Astrocyte (in vitro differentiated cells and primary cell): ENCODE results near the gene ADGRD1. TPM values are rescaled to one million over a fixed set of nuclear protein-coding genes. Genes with fewer than 3 reads are reported as not detected.

Experiments
- DNase-seq: peaks from one replicate; pipeline ENCODE4 v3.0.0-alpha.2; 2010; ENCODE audit warnings: low read depth
- FAIRE-seq: peaks from 2 replicates; lab custom pipeline; 2011; peaks lifted over from hg19 to GRCh38; lab: Jason Lieb, UNC
- H2AFZ ChIP-seq: 2 replicates; pipeline ENCODE4 v1.6.0; 2012; ENCODE audit warnings: low read depth, low read length, inconsistent platforms
- H3K27ac ChIP-seq: 2 replicates; pipeline ENCODE4 v1.5.1; 2011; ENCODE audit warnings: low read depth, low read length, inconsistent platforms
- H3K27me3 ChIP-seq: 2 replicates; pipeline ENCODE4 v1.6.0; 2011; ENCODE audit warnings: low read length, inconsistent platforms; ENCODE audit not compliant: insufficient read depth
- H3K36me3 ChIP-seq: 2 replicates; pipeline ENCODE4 v1.5.1; 2011; ENCODE audit warnings: low read length, inconsistent platforms; ENCODE audit not compliant: insufficient read depth
- H3K4me1 ChIP-seq: 2 replicates; pipeline ENCODE4 v1.5.1; 2011; ENCODE audit warnings: low read length, inconsistent platforms; ENCODE audit not compliant: insufficient read depth
- H3K4me2 ChIP-seq: 2 replicates; pipeline ENCODE4 v1.6.0; 2012; ENCODE audit warnings: low read length, inconsistent platforms
- H3K4me3 ChIP-seq: 2 replicates; pipeline ENCODE4 v1.5.1; 2011; ENCODE audit warnings: low read depth, mild to moderate bottlenecking, low read length, inconsistent platforms; ENCODE audit not compliant: insufficient read depth
- H3K79me2 ChIP-seq: 2 replicates; pipeline ENCODE4 v1.6.0; 2012; ENCODE audit warnings: mild to moderate bottlenecking, low read length, inconsistent platforms; ENCODE audit not compliant: insufficient read depth
- H3K9ac ChIP-seq: 2 replicates; pipeline ENCODE4 v1.6.0; 2012; ENCODE audit warnings: mild to moderate bottlenecking, low read length, inconsistent platforms
- H3K9me3 ChIP-seq: 2 replicates; pipeline ENCODE4 v1.5.1; 2012; ENCODE audit warnings: low read depth, mild to moderate bottlenecking, low read length, inconsistent platforms; ENCODE audit not compliant: insufficient read depth
- H4K20me1 ChIP-seq: 2 replicates; pipeline ENCODE4 v1.6.0; 2012; ENCODE audit warnings: low read length, inconsistent platforms; ENCODE audit not compliant: insufficient read depth
- H3K27ac Mint-ChIP-seq: one replicate; pipeline ENCODE4 v1.8.0; 2021; ENCODE audit warnings: mild to moderate bottlenecking, mixed read lengths; ENCODE audit not compliant: unreplicated experiment
- H3K27me3 Mint-ChIP-seq: one replicate; pipeline ENCODE4 v1.8.0; 2021; ENCODE audit warnings: low read depth, mixed read lengths; ENCODE audit not compliant: unreplicated experiment
- H3K36me3 Mint-ChIP-seq: one replicate; pipeline ENCODE4 v1.8.0; 2021; ENCODE audit warnings: low read depth, mixed read lengths; ENCODE audit not compliant: unreplicated experiment
- H3K4me1 Mint-ChIP-seq: one replicate; pipeline ENCODE4 v1.8.0; 2021; ENCODE audit warnings: low read depth, mixed read lengths; ENCODE audit not compliant: unreplicated experiment
- H3K4me3 Mint-ChIP-seq: one replicate; pipeline ENCODE4 v1.8.0; 2021; ENCODE audit warnings: mild to moderate bottlenecking, moderate library complexity, mixed read lengths; ENCODE audit not compliant: unreplicated experiment
- H3K9me3 Mint-ChIP-seq: one replicate; pipeline ENCODE4 v1.8.0; 2021; ENCODE audit warnings: mild to moderate bottlenecking, mixed read lengths; ENCODE audit not compliant: unreplicated experiment
- EZH2 ChIP-seq: IDR thresholded peaks from 2 replicates; pipeline ENCODE4 v1.6.1; 2012; ENCODE audit warnings: mild to moderate bottlenecking, low read length, inconsistent platforms; ENCODE audit not compliant: insufficient read depth
- total RNA-seq: library from RNA; stranded (reverse); gene quantifications from 2 replicates; pipeline ENCODE4 v1.2.1, GENCODE V29; 2021
- TF ChIP-seq, protein P1 (sequence below): IDR thresholded peaks from 2 replicates; pipeline ENCODE4 v1.5.1; 2011; ENCODE audit warnings: low read depth, mild to moderate bottlenecking, inconsistent platforms, low read length, moderate library complexity; ENCODE audit not compliant: insufficient read depth

ADGRD1 gene
- total RNA-seq, 1 donor from 2014 or later, result 3.0 TPM

DNA sequence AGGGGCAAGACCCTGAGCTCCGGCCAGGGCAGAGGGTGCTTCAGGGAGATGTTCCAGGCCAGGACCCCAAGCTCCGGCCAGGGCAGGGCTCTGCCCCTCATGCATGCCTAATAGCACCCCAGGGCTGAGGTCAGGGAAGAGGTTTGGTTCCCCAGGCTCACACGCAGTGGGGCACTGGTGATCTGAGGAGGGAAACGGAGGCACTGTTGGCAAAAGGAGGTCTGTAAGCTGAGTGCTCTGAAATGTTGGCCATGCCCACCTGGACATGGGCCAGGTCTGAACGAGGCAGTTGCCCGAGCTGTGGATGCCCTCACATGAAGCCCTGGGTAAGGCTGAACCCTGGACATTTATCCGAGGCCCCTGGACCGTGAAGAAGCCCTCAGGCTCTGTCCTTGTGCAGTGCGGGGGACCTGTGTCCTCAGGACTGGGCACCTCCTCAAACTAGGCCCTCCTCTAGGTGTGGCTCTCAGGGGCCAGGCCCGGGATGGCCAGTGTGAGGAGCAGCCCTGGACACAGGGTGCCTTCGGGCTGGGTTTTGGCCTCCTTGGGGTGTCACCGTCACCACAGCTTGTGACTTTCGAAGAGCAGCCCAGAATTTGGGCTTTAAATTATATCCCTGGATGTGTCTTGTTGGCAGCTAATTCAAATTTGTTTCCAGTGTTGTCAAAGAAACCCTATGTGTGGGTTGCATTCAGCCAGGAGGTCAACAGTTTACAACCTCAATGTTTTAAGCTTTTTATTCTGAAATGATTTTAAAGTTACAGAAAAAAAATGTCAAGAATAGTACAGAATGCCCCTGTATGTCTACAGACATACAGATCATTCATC lies 66.8 kb downstream of the ADGRD1 start:
- Mint-ChIP-seq H3K4me3 (no peak overlapping the region), H3K9me3 (no peaks in the 10 kb centered on the region), H3K4me1 (no peaks in the 10 kb centered on the region), H3K27ac (no peak overlapping the region), H3K36me3 (peaks cover 2% of the 10 kb centered on the region), H3K27me3 (peaks cover 56% of the 10 kb centered on the region)
- no peak for FAIRE-seq
- no peak overlapping the region for H3K4me2 ChIP-seq
- no peak overlapping the region for H3K4me3 ChIP-seq
- H3K36me3 ChIP-seq, result no peaks in the 10 kb centered on the region
- H3K9me3 ChIP-seq, result no peaks in the 10 kb centered on the region
- H3K27me3 ChIP-seq, result no peaks in the 10 kb centered on the region
- no peaks in the 10 kb centered on the region for H3K79me2 ChIP-seq
- TF ChIP-seq, protein P1, sequence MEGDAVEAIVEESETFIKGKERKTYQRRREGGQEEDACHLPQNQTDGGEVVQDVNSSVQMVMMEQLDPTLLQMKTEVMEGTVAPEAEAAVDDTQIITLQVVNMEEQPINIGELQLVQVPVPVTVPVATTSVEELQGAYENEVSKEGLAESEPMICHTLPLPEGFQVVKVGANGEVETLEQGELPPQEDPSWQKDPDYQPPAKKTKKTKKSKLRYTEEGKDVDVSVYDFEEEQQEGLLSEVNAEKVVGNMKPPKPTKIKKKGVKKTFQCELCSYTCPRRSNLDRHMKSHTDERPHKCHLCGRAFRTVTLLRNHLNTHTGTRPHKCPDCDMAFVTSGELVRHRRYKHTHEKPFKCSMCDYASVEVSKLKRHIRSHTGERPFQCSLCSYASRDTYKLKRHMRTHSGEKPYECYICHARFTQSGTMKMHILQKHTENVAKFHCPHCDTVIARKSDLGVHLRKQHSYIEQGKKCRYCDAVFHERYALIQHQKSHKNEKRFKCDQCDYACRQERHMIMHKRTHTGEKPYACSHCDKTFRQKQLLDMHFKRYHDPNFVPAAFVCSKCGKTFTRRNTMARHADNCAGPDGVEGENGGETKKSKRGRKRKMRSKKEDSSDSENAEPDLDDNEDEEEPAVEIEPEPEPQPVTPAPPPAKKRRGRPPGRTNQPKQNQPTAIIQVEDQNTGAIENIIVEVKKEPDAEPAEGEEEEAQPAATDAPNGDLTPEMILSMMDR, result no peak
- TF ChIP-seq EZH2, result no peak
- H3K9ac ChIP-seq, result no peak overlapping the region
- DNase-seq, result no peak
- no peak overlapping the region for H2AFZ ChIP-seq
- H4K20me1 ChIP-seq, result no peaks in the 10 kb centered on the region
- H3K4me1 ChIP-seq, result no peaks in the 10 kb centered on the region
- H3K27ac ChIP-seq, result no peak overlapping the region

DNA sequence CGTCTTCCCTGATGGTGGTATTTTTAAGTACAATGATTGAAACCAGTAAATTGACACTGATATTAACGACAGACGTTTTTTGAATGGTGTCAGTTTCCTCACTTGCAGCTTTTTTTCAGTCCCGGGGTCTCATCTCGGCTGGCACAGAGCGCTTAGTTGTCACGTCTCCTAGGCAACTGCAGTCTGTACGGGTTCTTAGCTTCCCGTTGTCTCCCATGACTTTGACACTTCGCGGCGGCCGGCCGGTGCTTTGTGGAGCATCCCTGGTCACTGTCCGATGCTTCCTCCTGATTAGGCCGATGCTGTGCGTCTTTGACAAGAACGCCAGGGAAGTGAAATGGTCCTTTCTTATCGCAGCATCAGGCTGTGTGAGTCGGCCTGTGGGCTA lies 67.4 kb downstream of the ADGRD1 start:
- no peaks in the 10 kb centered on the region for H4K20me1 ChIP-seq
- H3K9ac ChIP-seq, result no peak overlapping the region
- no peaks in the 10 kb centered on the region for H3K36me3 Mint-ChIP-seq
- FAIRE-seq (no peak), DNase-seq (no peak)
- H3K27ac Mint-ChIP-seq, result no peak overlapping the region
- H2AFZ ChIP-seq, result no peak overlapping the region
- no peak overlapping the region for H3K4me2 ChIP-seq
- no peak overlapping the region for H3K27ac ChIP-seq
- no peaks in the 10 kb centered on the region for H3K4me1 ChIP-seq
- H3K9me3 ChIP-seq, result no peaks in the 10 kb centered on the region
- TF ChIP-seq, protein P1, result no peak
- no peak for TF ChIP-seq EZH2
- no peak overlapping the region for H3K4me3 Mint-ChIP-seq
- H3K36me3 ChIP-seq, result no peaks in the 10 kb centered on the region
- H3K27me3 Mint-ChIP-seq, result peaks cover 51% of the 10 kb centered on the region
- no peaks in the 10 kb centered on the region for H3K9me3 Mint-ChIP-seq
- no peaks in the 10 kb centered on the region for H3K27me3 ChIP-seq
- no peak overlapping the region for H3K4me3 ChIP-seq
- no peaks in the 10 kb centered on the region for H3K4me1 Mint-ChIP-seq
- no peaks in the 10 kb centered on the region for H3K79me2 ChIP-seq

DNA sequence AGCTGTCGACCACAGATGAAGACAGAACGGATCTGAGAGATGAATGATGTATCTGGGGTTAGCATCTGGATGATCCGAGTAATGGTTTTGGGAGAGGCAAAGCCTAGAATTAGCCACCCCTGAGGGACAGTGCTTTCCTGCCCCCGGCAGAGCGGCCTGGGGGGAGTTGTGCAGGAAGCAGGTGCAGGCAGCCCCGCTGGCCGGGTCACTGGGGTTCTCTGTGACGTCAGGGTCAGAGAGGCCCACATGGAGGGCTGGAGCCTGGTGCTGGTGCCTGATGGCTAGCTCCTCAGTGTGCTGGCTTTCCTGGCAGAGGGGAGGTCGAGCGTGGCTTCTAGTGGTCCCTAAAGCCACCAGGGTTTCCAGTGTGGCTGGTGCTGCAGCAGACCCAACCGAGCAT lies 70.3 kb downstream of the ADGRD1 start:
- H3K9me3 Mint-ChIP-seq, result no peaks in the 10 kb centered on the region
- H3K4me1 Mint-ChIP-seq, result no peaks in the 10 kb centered on the region
- Histone ChIP-seq H3K9ac (no peak overlapping the region), H3K4me1 (no peaks in the 10 kb centered on the region), H3K9me3 (no peaks in the 10 kb centered on the region), H3K79me2 (no peaks in the 10 kb centered on the region), H3K36me3 (no peaks in the 10 kb centered on the region), H3K4me2 (no peak overlapping the region), H3K27ac (no peak overlapping the region), H3K4me3 (no peak overlapping the region), H3K27me3 (no peaks in the 10 kb centered on the region), H4K20me1 (no peaks in the 10 kb centered on the region), H2AFZ (no peak overlapping the region)
- no peak for TF ChIP-seq EZH2
- TF ChIP-seq, protein P1, result no peak
- H3K27me3 Mint-ChIP-seq, result peaks cover 51% of the 10 kb centered on the region
- no peak overlapping the region for H3K27ac Mint-ChIP-seq
- H3K36me3 Mint-ChIP-seq, result no peaks in the 10 kb centered on the region
- H3K4me3 Mint-ChIP-seq, result no peak overlapping the region
- no peak for FAIRE-seq
- no peak for DNase-seq
